ENCODE results near the gene LSR. TPM values are rescaled to one million over a fixed set of nuclear protein-coding genes. Genes with fewer than 3 reads are reported as not detected.

The LSR gene
- polyA plus RNA-seq, 3 donors = 0.08 to 0.17 TPM; not detected in 1

GRCh38 chr19:35261356-35262100 is 12.7 kb downstream of the LSR start:
- Histone ChIP-seq H4K20me1 (ENCODE audit: insufficient read depth, low read length) (no peaks in the 10 kb centered on the region), H3K4me1 (ENCODE audit: control insufficient read depth in 1 of 2, insufficient read depth in 2 of 2, low read length in 2 of 2) (peaks cover 24 to 27% of the 10 kb centered on the region in 2 donors), H3K9ac (ENCODE audit: insufficient read depth, low read length, poor library complexity, severe bottlenecking) (no peak overlapping the region), H3K27me3 (ENCODE audit: control insufficient read depth in 2 of 2, insufficient read depth in 2 of 2, low read length in 2 of 2) (peaks cover 0 to 10% of the 10 kb centered on the region in 2 donors), H3K27ac (ENCODE audit: low read depth in 1 of 2, low read length in 2 of 2) (no peak overlapping the region), H3K36me3 (replicated peaks in 1 of 2; ENCODE audit: control insufficient read depth in 1 of 2, insufficient read depth in 2 of 2, low read length in 2 of 2) (no peaks in the 10 kb centered on the region), H3K9me3 (replicated peaks in 1 of 2; ENCODE audit: control insufficient read depth in 1 of 2, insufficient read depth in 1 of 2, low read length in 2 of 2) (no peaks in the 10 kb centered on the region), H3K79me2 (ENCODE audit: insufficient read depth, low read length) (no peaks in the 10 kb centered on the region), H2AFZ (ENCODE audit: insufficient read depth, low read depth, low read length, poor library complexity, severe bottlenecking) (no peak overlapping the region), H3K4me2 (replicated peaks; ENCODE audit: extremely low read depth, low read length, poor library complexity, severe bottlenecking) (no peak overlapping the region), H3K4me3 (replicated peaks in 1 of 3; ENCODE audit: low read depth in 2 of 3, low read length in 3 of 3) (no peak overlapping the region)
- Mint-ChIP-seq H3K4me1 (peaks cover 27% of the 10 kb centered on the region), H3K9me3 (peaks cover 0 to 2% (median 0%) of the 10 kb centered on the region in 7 donors), H3K27ac (no peak overlapping the region), H3K4me3 (peak overlapping the region in 1 of 2 donors; percentile 35), H3K27me3 (ENCODE audit: low read depth in 3 of 3) (peaks cover 12 to 31% (median 15%) of the 10 kb centered on the region in 3 donors), H3K36me3 (peaks cover 3% of the 10 kb centered on the region in 2 donors)
- intact Hi-C loops (cut with micrococcal nuclease) = loop anchor here in 1 of 2 donors (10.0 kb wide), 1 partner anchor 57 kb away; no protein-coding TSS in a partner anchor
- no peak for TF ChIP-seq CTCF (IDR thresholded peaks at IDR 0.05)
- WGBS (ENCODE audit: insufficient coverage) = 82% methylated on average over 10 of the region's 12 CpGs
- DNase-seq = no peak

- H3K9me3 ChIP-seq (replicated peaks in 1 of 2; ENCODE audit: control insufficient read depth in 1 of 2, insufficient read depth in 1 of 2, low read length in 2 of 2) = no peaks in the 10 kb centered on the region
- H3K36me3 Mint-ChIP-seq = peaks cover 3% of the 10 kb centered on the region in 2 donors
- no peak overlapping the region for H2AFZ ChIP-seq (ENCODE audit: insufficient read depth, low read depth, low read length, poor library complexity, severe bottlenecking)
- no peak overlapping the region for H3K4me3 ChIP-seq (replicated peaks in 1 of 3; ENCODE audit: low read depth in 2 of 3, low read length in 3 of 3)
- peak overlapping the region in 1 of 7 donors; percentile 28 for H3K27ac Mint-ChIP-seq
- peaks cover 31 to 34% of the 10 kb centered on the region in 2 donors for H3K4me1 ChIP-seq (ENCODE audit: control insufficient read depth in 1 of 2, insufficient read depth in 2 of 2, low read length in 2 of 2)
- intact Hi-C loops (cut with micrococcal nuclease) = loop anchor here in 1 of 2 donors (10.0 kb wide), 1 partner anchor 57 kb away; no protein-coding TSS in a partner anchor
- DNase-seq = no peak
- H3K27me3 ChIP-seq (ENCODE audit: control insufficient read depth in 2 of 2, insufficient read depth in 2 of 2, low read length in 2 of 2) = peaks cover 0 to 10% of the 10 kb centered on the region in 2 donors
- no peaks in the 10 kb centered on the region for H4K20me1 ChIP-seq (ENCODE audit: insufficient read depth, low read length)
- no peak for TF ChIP-seq CTCF (IDR thresholded peaks at IDR 0.05)
- peaks cover 30% of the 10 kb centered on the region for H3K4me1 Mint-ChIP-seq
- H3K27me3 Mint-ChIP-seq (ENCODE audit: low read depth in 3 of 3) = peaks cover 9 to 31% (median 15%) of the 10 kb centered on the region in 3 donors
- no peaks in the 10 kb centered on the region for H3K36me3 ChIP-seq (replicated peaks in 1 of 2; ENCODE audit: control insufficient read depth in 1 of 2, insufficient read depth in 2 of 2, low read length in 2 of 2)
- H3K9me3 Mint-ChIP-seq = peaks cover 0 to 2% (median 0%) of the 10 kb centered on the region in 7 donors
- H3K79me2 ChIP-seq (ENCODE audit: insufficient read depth, low read length) = peaks cover 6% of the 10 kb centered on the region
- WGBS (ENCODE audit: insufficient coverage) = 56% methylated on average over 14 of the region's 17 CpGs
- H3K4me3 Mint-ChIP-seq = peak overlapping the region in 1 of 2 donors; percentile 41
- H3K27ac ChIP-seq (ENCODE audit: low read depth in 1 of 2, low read length in 2 of 2) = no peak overlapping the region
- H3K9ac ChIP-seq (ENCODE audit: insufficient read depth, low read length, poor library complexity, severe bottlenecking) = no peak overlapping the region
- H3K4me2 ChIP-seq (replicated peaks; ENCODE audit: extremely low read depth, low read length, poor library complexity, severe bottlenecking) = no peak overlapping the region
These were observed 13.4 kb downstream of the LSR start for GRCh38 chr19:35262101-35262761.

Measured in CD14-positive monocyte (primary cell).